B cell (primary cell): ENCODE results near the gene MEGF11.

Source experiments
- CTCF ChIP-seq: fragments of 200-600 bp; IDR thresholded peaks from one replicate; pipeline ENCODE4 v1.8.0; 2022; ENCODE audit warnings: antibody characterized with exemption, mild to moderate bottlenecking
- EZH2 ChIP-seq: IDR thresholded peaks from 2 replicates; pipeline ENCODE4 v1.6.1; 2012; ENCODE audit warnings: borderline replicate concordance, low read depth, mild to moderate bottlenecking, moderate library complexity, low read length; ENCODE audit not compliant: insufficient read depth, poor library complexity, severe bottlenecking

GRCh38 chr15:65847989-65848388 is 405.6 kb downstream of the MEGF11 start:
- no peak for TF ChIP-seq CTCF
- TF ChIP-seq EZH2 = no peak
